ENCODE results near the gene SPINK8. TPM values are rescaled to one million over a fixed set of nuclear protein-coding genes. Genes with fewer than 3 reads are reported as not detected.

The SPINK8 gene
- total and polyA plus RNA-seq, 9 donors = not detected

DNA sequence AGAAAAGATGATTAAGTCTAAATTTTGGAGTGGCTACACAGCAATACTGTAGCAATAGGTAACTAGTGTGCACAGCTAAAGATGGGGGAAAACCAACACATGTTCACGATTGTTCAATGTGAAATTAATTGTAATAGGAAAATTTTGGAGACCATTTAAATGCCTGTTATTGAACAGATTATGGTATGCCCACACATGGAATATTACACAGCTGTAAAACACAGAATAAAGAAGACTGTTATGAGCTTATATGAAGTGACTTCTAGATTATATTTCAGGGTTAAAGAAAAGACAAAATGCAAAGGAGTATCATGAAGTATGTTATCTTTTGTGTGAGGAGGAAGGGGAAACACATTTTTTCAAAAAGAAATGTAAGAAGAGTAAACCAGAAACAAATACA lies 43.8 kb downstream of the SPINK8 start:
- TF ChIP-seq POLR2A (IDR thresholded peaks at IDR 0.05) = no peak
- no peak for TF ChIP-seq EP300 (IDR thresholded peaks at IDR 0.05)
- TF ChIP-seq, protein P1, sequence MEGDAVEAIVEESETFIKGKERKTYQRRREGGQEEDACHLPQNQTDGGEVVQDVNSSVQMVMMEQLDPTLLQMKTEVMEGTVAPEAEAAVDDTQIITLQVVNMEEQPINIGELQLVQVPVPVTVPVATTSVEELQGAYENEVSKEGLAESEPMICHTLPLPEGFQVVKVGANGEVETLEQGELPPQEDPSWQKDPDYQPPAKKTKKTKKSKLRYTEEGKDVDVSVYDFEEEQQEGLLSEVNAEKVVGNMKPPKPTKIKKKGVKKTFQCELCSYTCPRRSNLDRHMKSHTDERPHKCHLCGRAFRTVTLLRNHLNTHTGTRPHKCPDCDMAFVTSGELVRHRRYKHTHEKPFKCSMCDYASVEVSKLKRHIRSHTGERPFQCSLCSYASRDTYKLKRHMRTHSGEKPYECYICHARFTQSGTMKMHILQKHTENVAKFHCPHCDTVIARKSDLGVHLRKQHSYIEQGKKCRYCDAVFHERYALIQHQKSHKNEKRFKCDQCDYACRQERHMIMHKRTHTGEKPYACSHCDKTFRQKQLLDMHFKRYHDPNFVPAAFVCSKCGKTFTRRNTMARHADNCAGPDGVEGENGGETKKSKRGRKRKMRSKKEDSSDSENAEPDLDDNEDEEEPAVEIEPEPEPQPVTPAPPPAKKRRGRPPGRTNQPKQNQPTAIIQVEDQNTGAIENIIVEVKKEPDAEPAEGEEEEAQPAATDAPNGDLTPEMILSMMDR (IDR thresholded peaks at IDR 0.05) = no peak
- no peaks in the 10 kb centered on the region for H3K4me1 ChIP-seq (ENCODE audit: insufficient read depth)
- no peak overlapping the region for H3K27ac ChIP-seq
- no peaks in the 10 kb centered on the region for H3K27me3 ChIP-seq
- H3K9me3 ChIP-seq = no peaks in the 10 kb centered on the region
- no peak for DNase-seq
- no peak overlapping the region for H3K4me3 ChIP-seq
- 81 to 88% (median 83%) methylated on average over 1 of the region's 1 CpG for WGBS, 3 donors
- H3K36me3 ChIP-seq = no peaks in the 10 kb centered on the region
- intact Hi-C loops (cut with DNase I) = loop anchor here in 1 of 4 donors (10.0 kb wide), 1 partner anchor 95 kb away; no protein-coding TSS in a partner anchor

DNA sequence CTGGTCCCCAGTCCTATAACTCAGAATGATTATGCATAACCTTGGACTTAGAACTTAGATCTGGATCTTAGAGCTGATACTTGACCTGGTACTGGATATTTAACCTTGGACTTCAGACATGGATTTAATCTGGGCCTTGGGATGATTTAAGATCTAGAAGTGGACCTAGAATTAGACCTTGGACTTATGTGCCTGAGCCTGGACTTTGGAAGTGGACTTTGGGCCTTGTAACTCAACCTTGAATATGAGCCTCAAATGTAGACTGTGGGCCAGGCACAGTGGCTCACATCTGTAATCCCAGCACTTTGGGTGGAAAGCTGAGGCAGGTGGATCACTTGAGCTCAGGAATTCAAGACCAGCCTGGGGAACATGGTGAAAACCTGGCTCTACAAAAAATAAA lies 46.4 kb downstream of the SPINK8 start:
- intact Hi-C loops (cut with DNase I) = no loop called here
- no peak for DNase-seq
- no peaks in the 10 kb centered on the region for H3K4me1 ChIP-seq (ENCODE audit: insufficient read depth)

DNA sequence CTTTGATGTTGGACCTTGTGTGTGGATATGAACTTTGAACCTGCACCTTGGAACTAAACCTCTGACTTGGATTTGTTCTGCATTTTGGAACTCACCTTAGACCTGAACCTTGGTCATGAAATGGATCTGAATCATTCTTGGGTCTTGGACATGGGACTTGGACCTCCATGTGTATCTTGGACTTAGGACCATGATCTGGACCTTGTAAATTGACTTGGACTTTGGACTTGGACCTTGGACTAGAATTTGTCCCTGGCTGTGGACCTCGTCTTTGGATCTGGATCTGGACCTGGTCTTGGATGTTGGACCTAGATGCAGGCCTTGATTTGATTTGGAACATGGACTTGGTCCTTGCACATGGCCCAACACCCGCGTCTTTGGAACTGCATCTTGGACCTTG lies 47.2 kb downstream of the SPINK8 start:
- 97 to 100% (median 98%) methylated on average over 3 of the region's 3 CpGs for WGBS, 3 donors
- intact Hi-C loops (cut with DNase I) = no loop called here
- no peaks in the 10 kb centered on the region for H3K27me3 ChIP-seq

More for the DNA sequence above, 46.4 kb downstream of the SPINK8 start:
- Histone ChIP-seq H3K36me3 (no peaks in the 10 kb centered on the region), H3K27ac (no peak overlapping the region), H3K27me3 (no peaks in the 10 kb centered on the region), H3K9me3 (no peaks in the 10 kb centered on the region), H3K4me3 (no peak overlapping the region)
- TF ChIP-seq, protein P1 (IDR thresholded peaks at IDR 0.05) = no peak
- TF ChIP-seq EP300 (IDR thresholded peaks at IDR 0.05) (no peak), POLR2A (IDR thresholded peaks at IDR 0.05) (no peak)

DNA sequence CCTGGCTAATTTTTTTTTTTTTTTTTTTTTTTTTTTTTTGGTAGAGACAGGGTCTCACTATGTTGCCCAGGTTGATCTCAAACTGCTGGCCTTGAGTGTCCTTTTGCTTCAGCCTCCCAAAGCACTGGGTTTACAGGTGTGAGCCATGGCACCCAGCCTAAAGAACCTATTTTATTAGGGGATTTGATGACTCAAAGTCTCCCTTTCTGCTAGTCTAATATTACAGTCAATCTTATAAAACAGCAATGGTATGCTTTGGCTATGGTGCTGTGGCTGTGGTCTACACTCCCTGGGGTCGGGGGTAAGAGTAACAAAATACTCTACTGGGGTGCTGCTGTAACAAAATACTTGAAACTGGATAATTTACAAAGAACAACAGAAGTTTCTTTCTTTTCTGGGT lies 47.8 kb downstream of the SPINK8 start:
- TF ChIP-seq, protein P1 (IDR thresholded peaks at IDR 0.05) = no peak
- TF ChIP-seq POLR2A (IDR thresholded peaks at IDR 0.05) (no peak), EP300 (IDR thresholded peaks at IDR 0.05) (no peak)
- Histone ChIP-seq H3K4me3 (no peak overlapping the region), H3K27me3 (no peaks in the 10 kb centered on the region), H3K36me3 (no peaks in the 10 kb centered on the region), H3K4me1 (ENCODE audit: insufficient read depth) (no peaks in the 10 kb centered on the region), H3K27ac (no peak overlapping the region), H3K9me3 (no peaks in the 10 kb centered on the region)
- WGBS, 3 donors = 81 to 91% (median 88%) methylated on average over 1 of the region's 1 CpG
- intact Hi-C loops (cut with DNase I) = no loop called here
- no peak for DNase-seq

More for the DNA sequence above, 47.2 kb downstream of the SPINK8 start:
- no peak for DNase-seq
- Histone ChIP-seq H3K4me1 (ENCODE audit: insufficient read depth) (no peaks in the 10 kb centered on the region), H3K4me3 (no peak overlapping the region), H3K27ac (no peak overlapping the region), H3K36me3 (no peaks in the 10 kb centered on the region), H3K9me3 (no peaks in the 10 kb centered on the region)
- TF ChIP-seq POLR2A (IDR thresholded peaks at IDR 0.05) (no peak), EP300 (IDR thresholded peaks at IDR 0.05) (no peak)
- TF ChIP-seq, protein P1 (IDR thresholded peaks at IDR 0.05) = no peak

Measured in ovary (tissue), 9 donors.